ENCODE data around the gene KRTAP10-3.

The KRTAP10-3 gene

DNA sequence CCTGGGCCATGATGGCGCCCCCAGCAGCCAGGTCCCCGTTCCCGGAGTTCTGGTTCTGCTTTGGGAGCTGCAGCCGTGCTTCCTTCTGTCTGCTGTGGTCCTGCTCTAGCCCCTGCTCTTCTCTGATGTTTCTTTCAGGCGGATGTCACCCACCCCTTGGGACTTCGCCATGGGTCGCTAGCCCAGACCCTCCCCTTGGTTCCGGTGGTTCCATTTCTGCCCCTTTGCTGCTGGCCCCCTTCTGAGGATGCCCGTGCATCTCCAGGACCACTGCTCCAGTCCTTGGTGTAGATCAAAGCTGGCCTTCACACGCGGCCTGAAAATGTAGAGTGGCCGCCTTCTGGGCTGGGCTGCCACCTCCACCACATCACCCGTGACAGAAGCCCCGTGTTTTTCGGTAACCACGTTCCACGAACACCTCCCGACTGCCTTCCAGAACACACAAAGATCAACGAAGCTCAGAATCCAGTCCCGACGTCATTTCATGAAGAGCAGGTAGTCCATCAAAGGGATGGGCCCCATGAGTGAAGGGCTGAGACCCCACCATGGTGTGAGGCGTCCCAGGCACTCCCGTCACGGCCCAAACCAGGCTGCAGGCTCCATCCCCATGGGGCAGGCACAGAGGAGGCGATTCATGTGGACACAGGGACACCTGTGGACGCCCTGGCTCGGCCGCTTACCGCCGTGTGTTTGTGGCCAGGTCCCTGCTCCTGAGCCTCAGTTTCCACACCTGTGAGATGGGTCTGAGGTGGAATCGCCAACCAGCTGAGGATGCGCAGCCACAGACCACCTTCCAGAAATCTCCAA is 43.0 kb downstream of the KRTAP10-3 start:
- DNase-seq, result no peak

DNA sequence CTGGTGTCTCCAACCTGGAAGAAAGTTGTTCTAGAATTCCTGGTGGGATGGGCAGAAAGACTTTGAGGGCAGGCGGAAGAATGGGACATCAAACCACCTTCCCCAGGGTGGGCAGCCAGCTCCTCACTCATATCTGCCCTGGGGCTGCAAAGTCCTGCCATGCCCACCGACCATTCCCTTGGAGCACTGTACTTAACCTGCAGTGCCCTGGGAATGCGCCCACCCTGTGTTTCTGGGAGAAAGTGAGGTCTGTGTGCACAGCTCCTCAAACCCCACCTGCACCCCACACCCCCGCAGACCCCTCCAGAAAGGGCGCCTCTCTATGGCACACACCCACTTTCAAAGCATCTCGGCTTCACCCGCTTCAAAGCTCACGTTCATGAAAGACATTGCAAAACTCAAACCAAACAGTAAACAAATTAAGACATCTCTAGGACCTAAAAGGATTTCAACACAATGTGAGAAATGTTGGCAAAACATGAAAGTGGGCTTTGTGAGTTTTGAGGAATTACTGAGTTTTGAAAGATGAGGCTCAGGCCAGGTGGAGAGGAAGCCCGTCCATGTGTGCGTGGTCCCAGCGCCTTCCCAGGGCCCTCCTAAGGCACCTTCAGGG is 43.7 kb downstream of the KRTAP10-3 start:
- DNase-seq, result no peak

DNA sequence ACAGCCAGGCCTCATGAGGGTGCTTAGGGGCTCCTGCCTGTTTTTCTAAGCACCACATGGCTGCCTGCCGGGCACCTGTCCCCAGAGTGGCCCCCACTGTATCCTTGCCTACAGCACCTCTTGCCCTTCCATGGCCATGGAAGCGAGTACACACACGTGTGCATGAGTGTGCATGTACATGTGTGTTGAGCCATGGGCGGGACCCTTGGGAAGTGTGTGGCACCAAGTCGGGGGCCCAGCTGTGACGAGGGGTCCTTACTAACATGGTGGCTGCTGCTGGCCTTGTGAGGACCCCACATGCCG is 44.4 kb downstream of the KRTAP10-3 start:
- no peak for DNase-seq

DNA sequence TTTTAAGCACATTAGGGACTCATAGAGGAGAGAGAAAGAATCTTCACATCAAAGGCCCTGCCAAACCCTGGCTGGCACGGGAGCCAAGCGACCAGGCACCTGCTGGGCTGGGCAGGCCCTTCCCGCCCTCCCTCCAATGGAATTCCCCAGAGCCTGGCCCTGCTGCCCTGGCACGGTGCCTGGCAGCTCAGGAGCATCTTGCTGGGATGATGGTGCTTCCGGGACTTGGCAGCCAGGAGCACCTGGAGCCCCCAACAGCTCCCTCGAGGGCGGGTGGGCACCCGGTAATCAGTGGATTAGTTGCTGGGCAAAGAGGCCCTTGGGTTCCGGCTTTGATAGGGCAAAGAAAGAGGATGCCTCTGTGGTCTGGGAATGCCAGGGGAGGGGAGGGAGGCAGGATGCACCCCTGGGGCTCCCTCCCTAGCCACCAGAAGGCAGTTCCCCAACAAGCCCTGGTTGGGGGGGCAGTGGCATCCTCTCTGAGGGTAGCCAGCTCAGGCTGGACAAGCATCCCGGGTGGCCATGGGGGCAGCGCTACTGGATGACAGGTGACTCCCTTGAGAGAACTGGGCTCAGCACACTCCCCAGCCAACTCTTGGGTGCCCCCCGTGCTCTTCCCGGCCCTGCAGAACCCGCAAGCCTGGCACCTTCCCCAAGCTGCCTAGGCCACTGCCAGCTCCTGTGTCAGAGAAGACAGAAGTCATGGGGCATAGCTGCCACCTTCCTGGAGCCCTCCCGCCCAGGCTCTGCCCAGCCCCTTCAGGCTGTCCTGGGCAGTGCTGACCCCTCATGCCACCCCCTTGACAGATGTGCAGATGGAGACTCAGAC is 45.0 kb downstream of the KRTAP10-3 start:
- DNase-seq, result no peak

DNA sequence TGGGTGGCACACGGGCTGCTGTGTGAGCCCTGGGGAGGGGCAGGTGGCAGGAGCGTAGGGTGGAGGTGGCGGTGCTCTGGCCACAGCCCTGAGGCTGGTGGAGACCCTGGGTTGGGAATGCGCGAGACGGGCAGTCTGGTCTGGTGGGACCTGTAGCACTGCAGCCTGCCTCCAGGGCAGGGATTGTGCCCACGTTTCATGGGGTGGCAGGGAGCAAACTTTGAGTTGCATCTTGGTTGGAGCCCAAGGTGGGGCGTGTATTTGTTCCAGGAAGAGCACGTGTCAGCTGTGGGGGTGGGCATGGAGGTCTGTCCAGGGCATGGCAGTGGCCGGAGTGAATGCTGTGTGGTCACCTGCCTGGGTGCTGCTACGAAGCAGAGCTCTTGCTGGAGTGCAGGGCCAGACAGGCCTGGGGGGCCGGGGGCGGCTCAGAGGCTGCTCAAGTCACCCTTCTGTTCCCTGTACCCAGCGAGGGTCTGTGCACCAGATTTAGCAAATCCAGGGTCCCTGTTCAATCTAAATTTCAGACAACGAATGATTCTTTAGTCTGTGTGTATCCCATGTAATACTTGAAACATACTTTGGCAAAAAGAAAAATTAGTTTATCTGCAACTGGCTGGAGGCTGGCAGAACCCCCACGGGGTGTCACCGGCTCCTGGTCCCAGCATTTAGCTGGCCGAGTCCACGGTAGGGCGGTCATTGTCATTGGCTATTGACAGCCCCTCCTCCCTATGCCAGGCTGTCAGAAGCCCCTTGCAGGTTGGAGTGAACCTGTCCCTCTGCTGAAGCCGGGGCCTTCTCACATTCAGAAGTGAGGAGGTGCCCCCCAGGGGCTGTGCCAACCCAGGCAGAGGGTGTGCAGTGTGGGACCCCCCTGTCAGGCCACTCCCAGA is 45.9 kb downstream of the KRTAP10-3 start:
- DNase-seq, result no peak

DNA sequence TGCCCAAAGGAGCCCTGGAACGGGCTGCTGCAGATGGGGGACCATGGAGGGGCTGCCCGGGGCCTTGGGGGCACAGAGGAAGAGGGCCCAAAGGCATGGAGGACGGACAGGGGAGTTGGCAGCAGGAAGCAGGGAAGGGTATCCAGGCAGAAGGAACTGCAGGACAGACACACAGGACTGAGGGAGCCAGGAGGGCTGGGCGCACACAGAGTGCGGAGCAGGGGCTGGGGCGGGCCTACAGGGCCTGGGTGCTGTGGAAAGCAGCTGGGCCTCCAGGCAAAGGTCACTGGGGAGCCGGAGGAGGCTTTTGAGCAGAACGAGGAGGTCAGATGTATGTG is 46.7 kb downstream of the KRTAP10-3 start:
- no peak for DNase-seq

DNA sequence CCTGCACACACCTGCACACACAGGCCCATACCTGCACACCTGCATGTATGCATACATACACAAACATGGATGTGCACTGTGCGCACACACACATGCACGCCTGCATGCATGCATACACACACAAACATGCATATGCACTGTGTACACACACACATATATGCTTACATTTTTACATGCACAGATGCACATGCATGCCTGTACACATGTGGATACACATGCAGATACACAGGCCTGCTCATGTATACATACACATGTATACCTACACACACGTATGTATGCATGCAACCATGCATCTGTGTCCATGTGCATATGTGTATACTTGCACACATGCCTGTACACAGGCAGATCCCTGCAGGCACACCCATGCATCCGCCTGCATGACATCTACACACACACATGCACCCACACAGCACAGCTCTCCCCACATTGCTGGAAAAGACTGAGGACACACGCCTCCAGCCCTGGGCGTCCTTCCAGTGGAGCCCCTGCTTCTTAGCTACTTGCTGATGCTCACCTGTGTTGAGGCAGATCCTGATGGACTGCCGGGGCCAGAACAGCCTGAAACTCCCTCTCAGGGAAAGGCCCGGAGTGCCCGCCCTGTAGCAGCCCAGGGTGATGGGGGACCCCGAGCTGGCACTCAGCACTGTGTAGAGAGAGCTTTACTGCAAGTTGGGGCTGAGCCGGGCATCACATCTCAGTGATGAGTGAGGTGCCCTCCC is 47.2 kb downstream of the KRTAP10-3 start:
- no peak for DNase-seq

DNA sequence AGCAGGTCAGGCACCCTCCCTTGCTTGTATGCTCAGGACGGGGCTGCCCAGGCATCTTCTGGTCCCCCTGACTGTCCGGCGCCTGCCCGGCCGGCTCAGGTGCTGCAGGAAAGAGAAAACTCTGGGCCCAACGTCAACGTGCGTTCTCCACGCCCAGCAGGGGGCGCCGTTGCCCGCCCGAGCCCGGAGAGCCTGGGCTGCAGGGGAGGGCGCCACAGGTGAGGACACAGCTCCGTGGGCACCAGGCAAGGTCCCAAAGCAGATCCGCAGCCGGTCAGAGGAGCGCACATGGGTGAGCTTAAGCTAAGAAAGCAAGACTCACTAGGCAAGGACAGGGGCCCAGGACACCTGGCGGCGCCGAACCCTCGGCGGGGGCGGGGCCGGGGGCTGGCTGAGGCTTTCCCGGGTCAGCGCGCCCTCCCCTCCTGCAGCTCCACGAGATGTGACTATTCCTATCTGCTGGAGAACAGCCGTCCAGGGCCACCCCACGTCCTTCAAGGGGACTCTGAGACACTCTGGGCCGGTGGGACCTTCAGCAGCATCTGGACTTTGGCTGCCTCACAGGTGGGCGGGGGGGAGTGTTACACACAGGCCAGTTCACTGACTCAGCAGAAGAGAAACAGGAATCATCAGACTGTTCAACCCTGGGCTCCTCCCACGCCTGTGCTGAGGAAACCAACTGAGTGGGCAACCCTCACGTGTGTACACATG is 47.9 kb downstream of the KRTAP10-3 start:
- DNase-seq, result peak; percentile 48 to 73 (median 56)

DNA sequence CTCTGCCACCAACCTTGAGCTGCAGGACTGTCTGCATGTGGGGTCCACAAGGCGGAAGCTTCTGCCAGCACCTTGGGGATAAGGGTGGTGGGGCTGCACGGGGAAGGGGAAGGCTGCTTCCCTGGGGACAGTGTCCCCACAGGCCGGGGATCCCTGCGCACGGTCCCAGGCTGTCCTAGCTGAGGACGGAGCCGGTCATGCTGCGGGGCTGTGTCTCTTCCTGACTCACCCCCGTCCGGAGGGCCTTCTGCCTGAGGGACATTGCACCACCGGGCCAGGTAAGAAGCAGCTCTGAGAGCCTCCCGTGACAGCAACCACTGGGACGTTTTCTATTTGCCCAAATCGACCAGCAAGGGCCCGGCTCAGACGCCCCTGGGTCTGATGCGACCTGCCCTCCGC is 48.5 kb downstream of the KRTAP10-3 start:
- DNase-seq, result no peak

DNA sequence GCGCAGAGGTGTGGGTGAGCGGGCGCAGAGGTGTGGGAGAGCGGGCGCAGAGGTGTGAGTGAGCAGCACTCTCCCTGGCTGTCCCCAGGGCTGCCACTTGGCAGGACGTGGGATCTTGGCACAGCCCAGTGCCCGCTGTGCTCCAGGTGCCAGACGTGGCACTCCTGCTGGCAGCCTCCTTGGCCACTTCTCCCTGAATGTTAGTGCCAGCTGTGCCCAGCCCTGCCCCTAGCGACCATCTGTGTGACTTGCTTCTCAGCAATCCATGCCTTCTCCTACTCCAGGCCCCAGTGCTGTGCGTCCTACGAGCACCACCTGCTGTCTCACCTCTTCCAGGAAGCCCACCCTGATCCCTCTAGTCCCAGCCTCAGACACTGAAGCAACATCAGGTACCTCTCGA is 49.1 kb downstream of the KRTAP10-3 start:
- DNase-seq, result peak in 1 of 3 donors; percentile 23

DNA sequence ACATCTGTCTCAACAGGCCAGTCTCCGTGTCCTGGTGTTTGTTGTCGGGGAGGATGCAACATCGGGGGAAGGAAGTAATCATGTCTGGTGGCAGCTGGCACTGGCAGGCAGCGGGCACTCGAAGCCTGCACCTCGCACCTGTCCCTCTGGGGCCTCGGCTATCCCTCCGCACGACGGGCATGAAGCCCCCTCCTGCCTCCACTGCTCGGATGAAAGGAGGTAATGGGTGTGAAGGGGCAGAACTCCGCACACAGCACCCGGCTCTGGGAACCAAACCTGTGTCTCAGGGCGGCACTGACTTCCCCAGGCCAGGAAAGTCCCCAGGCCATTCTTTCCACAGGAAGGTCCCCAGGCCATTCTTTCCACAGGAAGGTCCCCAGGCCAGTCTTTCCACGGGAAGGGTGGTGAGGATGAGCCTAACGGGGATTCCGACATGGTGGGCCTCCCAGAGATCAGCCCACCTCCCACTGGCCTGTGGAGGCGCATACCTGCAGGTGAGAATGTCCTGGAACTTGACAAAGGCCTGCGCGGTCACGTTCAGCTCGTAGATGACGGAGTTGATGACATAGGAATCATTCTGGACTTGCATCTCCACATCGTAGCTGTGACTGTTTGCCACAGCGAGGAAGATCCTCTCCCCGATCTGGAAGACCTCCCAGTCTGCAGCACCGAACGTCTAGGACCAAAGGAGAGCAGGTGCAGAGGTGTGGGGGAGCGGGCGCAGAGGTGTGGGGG is 49.7 kb downstream of the KRTAP10-3 start:
- no peak for DNase-seq

DNA sequence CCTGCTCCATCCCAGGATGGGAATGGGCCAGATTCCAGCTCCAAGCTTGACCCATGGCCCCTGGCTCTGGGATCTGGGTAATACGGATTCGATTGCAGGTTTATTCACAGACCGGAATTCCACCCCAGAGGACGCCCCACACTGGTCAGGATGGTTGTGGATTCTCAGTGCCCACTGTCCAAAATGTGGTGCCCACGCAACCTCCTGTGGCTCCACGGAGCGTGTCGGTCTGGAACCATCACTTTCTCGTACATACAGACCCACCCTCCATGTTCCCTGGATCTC is 50.2 kb downstream of the KRTAP10-3 start:
- DNase-seq, result no peak
